ENCODE results near the gene PGAP6.

- TF ChIP-seq CTCF (IDR thresholded peaks at IDR 0.05) (no peak), POLR2A (IDR thresholded peaks at IDR 0.05) (no peak)
Measured at GRCh38 chr16:321532-321931, 60.2 kb downstream of the PGAP6 start.

Measured in adrenal gland (tissue), 5 donors.